Measurements from ENCODE around the gene ERGIC1.

Gene ERGIC1

DNA sequence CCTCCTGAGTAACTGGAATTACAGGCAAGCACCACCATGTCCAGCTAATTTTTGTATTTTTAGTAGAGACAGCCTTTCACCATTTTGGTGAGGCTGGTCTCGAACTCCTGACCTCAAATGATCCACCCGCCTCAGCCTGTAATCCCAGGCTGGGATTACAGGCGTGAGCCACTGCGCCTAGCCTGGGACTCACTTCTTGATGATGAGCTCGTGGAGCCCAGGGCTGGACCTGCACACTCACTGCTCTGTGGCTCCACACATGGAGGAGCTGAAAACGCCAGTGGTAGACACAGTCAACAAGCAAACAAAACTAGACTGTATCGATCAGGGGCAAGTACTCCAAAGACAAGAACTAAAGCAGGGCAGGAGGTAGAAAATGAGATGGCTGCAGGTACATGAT, 65.4 kb downstream of the ERGIC1 start:
- no peak for DNase-seq (ENCODE audit: extremely low read depth, insufficient read length)
- no peaks in the 10 kb centered on the region for H3K27me3 ChIP-seq (replicated peaks; ENCODE audit: control insufficient read depth, insufficient read depth, low read length)
- H3K36me3 ChIP-seq (ENCODE audit: control insufficient read depth, insufficient read depth, low read length), result peaks cover 23% of the 10 kb centered on the region
- no peak overlapping the region for H3K4me3 ChIP-seq (replicated peaks; ENCODE audit: low read depth, low read length)
- TF ChIP-seq CTCF (IDR thresholded peaks at IDR 0.05; ENCODE audit: insufficient read depth, low read length, poor library complexity, severe bottlenecking), result no peak

GRCh38 chr5:172901012-172901780, 67.1 kb downstream of the ERGIC1 start:
- no peak for DNase-seq (ENCODE audit: extremely low read depth, insufficient read length)
- no peak for TF ChIP-seq CTCF (IDR thresholded peaks at IDR 0.05; ENCODE audit: insufficient read depth, low read length, poor library complexity, severe bottlenecking)
- no peaks in the 10 kb centered on the region for H3K27me3 ChIP-seq (replicated peaks; ENCODE audit: control insufficient read depth, insufficient read depth, low read length)
- peaks cover 22% of the 10 kb centered on the region for H3K36me3 ChIP-seq (ENCODE audit: control insufficient read depth, insufficient read depth, low read length)
- H3K4me3 ChIP-seq (replicated peaks; ENCODE audit: low read depth, low read length), result no peak overlapping the region

- no peak for DNase-seq (ENCODE audit: extremely low read depth, insufficient read length)
- H3K4me3 ChIP-seq (replicated peaks; ENCODE audit: low read depth, low read length), result no peak overlapping the region
- H3K27me3 ChIP-seq (replicated peaks; ENCODE audit: control insufficient read depth, insufficient read depth, low read length), result no peaks in the 10 kb centered on the region
- peaks cover 20% of the 10 kb centered on the region for H3K36me3 ChIP-seq (ENCODE audit: control insufficient read depth, insufficient read depth, low read length)
- no peak for TF ChIP-seq CTCF (IDR thresholded peaks at IDR 0.05; ENCODE audit: insufficient read depth, low read length, poor library complexity, severe bottlenecking)
These were observed 67.9 kb downstream of the ERGIC1 start for GRCh38 chr5:172901788-172902496.

DNA sequence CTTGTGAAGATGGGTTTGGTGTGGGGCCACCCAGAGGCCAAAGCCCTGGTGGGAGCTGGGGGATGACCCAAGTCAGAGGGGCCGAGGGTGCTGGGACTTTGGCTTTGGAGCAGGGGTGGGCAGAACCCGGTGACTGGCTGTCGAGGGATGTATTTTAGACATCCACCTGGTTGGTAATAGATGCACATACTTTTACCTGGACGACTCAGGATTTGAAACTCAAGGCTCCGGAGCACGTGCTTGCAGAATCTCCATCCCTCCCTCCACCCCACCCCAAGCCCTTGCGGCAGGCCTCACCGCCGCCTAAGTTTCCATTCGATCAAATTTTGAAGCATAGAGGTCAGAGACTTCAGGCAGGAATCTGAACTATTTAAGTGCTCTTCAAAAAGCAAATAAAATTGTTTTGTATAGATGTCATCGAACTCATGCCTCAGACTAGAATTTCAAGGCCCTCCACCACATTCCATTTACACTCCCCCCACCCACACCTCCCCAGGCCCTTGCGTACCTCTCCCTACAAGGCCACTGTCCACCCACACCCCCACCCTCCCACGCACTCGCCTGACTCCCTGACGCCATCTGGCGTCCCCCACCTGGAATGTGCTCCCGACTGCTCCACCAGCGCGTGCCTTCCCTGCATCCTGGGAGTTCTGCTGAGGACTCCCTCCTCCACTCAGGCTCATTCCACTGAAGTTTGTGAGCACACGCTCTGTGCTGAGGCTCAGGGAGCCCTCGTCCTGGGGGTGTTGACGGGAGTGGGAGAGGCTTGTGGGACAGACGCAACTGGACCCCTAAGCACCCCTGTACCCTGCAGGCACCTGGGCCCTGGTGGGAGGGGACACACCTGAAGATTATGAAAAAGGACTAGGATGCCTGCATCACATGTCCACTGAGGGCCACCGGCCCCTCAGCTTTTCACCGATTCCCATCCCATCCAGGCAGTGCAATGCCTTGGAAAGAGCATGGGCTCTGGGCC, 68.7 kb downstream of the ERGIC1 start:
- TF ChIP-seq CTCF (IDR thresholded peaks at IDR 0.05; ENCODE audit: insufficient read depth, low read length, poor library complexity, severe bottlenecking), result peak; percentile 28
- DNase-seq (ENCODE audit: extremely low read depth, insufficient read length), result no peak
- H3K4me3 ChIP-seq (replicated peaks; ENCODE audit: low read depth, low read length), result no peak overlapping the region
- no peaks in the 10 kb centered on the region for H3K27me3 ChIP-seq (replicated peaks; ENCODE audit: control insufficient read depth, insufficient read depth, low read length)
- peaks cover 22% of the 10 kb centered on the region for H3K36me3 ChIP-seq (ENCODE audit: control insufficient read depth, insufficient read depth, low read length)

GRCh38 chr5:172903790-172904189, 69.7 kb downstream of the ERGIC1 start:
- Histone ChIP-seq H3K4me3 (replicated peaks; ENCODE audit: low read depth, low read length) (no peak overlapping the region), H3K27me3 (replicated peaks; ENCODE audit: control insufficient read depth, insufficient read depth, low read length) (no peaks in the 10 kb centered on the region), H3K36me3 (ENCODE audit: control insufficient read depth, insufficient read depth, low read length) (peaks cover 15% of the 10 kb centered on the region)
- no peak for DNase-seq (ENCODE audit: extremely low read depth, insufficient read length)
- no peak for TF ChIP-seq CTCF (IDR thresholded peaks at IDR 0.05; ENCODE audit: insufficient read depth, low read length, poor library complexity, severe bottlenecking)
